ENCODE data around the gene CCDC136.

The CCDC136 gene

DNA sequence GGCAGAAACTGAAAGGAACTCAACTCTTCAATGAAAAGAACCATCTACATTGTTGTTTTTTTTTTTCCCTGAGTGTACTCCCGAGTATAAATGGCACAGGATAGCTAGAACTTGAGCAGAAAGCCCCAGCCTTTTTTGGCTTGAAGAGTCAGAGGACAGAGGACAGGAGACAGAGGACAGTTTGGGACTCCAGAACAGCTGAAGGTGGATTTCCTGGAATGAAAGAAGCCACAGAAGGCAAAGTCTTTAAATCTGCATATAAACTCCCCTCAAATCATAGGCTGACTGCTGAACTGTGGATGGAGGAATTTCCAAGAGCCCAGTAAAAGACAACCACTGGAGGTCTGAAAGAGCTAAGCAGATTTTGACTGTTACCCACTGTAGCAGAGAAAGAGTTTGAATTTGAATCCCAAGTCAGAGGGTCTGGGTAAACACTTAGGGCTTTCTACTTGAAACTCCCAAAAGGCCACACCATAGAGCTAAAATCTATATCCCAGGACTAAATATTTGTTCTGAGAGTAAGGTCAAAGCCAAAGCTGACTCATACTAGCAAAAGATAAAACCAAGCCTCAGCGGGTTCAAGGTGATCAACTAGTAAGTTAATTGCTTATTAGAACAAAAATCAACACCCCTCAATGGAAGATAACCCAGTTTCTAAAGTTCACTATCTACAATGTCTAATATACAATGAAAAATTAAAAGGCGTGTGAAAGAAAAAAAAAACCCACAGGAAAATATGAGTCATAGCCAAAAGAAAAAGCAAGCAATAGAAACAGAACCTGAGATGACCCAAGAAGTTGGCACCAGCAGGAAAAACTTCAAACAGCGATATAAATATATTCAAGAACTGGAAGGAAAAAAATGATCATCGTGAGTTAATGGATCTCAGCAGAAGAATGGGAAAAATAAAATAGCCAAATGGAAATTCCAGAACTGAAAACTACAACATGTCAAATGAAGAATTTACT is 14.3 kb upstream of the CCDC136 start:
- DNase-seq: peak; percentile 13

DNA sequence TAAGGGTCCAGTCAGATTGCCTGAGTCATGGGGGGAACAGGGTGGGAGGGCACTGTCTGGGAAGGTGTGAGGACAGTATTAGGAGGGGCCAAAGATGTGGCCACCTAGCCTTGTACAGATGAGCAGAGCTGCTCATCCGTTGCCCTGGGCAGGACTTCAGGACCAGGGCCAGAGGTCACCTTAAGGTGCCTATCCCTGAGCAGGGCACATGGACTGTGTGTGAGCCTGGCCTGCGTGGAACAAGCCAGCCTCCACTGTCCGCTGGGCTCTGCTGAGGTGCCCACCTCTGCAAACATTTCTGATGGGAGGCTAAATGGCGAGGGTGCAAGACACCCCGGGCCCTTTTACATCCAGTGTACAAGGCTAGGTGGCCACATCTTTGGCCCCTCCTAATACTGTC is 12.8 kb upstream of the CCDC136 start:
- no peak for DNase-seq

DNA sequence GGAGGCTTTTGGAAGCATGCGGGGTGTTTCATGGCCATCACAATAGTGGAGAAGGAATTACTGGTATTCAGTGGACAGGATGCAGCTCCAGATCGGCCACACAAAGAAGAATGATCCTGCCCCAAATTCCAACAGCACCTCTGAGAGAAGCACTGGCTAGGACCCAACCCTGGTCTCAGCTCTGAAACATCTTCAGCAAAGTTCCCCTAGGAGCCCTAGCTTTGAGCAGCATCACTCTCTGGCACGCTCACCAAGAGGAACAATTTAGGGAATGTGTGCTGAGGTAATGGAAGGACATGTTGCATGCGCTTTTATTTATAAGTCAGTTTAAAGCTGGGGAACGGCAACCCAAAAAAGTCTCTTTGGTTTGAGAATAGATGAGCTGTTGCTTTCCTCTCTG is 10.6 kb upstream of the CCDC136 start:
- DNase-seq: no peak

DNA sequence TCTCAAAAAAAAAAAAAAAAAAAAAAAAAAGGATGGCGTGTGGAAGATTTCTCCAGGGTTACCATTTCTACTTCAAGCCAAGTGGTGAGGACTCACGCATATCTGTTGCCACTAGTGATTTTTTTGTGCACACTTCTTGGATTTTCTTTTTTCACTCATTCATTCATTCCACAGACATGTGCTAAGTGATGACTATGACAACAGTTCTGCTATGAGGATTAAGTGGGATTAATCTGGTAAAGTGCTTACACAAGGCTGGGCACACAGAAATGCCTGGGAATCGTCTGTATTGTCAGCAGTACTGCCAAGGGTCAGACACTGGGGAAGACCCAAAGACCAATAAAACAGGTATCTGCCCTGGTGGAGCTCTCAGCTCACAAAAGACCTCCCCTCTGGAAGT is 9.9 kb upstream of the CCDC136 start:
- no peak for DNase-seq

- peak; percentile 9 for DNase-seq
These were observed 8.5 kb upstream of the CCDC136 start for GRCh38 chr7:128783143-128783861.

GRCh38 chr7:128785738-128786137 is 6.0 kb upstream of the CCDC136 start:
- peak; percentile 15 for DNase-seq

- no peak for DNase-seq
These were observed 3.0 kb upstream of the CCDC136 start for GRCh38 chr7:128788446-128789412.

DNA sequence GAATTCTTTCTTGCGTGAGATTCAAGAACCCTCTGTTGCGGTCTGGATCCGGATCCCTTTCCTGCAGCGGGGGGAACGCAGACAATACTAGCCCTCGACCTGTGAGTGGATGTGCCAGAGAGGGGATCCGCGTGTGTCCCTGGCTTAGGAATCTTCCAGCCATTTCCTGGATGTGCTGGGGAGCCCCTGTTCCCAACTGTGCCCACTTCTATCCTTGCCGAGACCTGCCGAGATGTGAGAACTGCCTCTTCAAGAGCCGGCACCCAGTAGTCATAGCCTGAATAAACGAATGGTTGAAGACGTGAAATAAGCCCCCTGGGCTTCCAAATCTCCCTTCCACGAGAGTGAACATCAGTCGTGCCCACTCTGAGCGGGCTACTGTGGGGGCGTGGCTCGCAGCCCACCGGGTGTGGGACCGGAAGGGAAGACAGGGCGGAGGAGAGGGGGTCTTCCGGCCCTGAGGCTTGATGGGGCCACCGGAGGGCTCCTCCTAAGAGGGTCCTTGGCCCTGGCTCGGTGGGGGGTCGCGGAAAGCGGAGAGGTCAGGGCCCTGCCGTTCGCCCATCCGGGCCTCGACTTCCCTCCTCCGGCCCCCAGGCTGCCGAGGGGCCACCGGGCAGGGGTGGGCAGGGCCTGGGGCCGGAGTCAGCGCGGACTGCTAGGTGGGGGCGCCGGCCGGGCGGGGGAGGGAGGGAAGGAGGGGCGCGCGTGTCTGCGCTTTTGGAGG is 1.3 kb upstream of the CCDC136 start:
- no peak for DNase-seq

- no peak for DNase-seq
These were observed 182 bp downstream of the CCDC136 start for GRCh38 chr7:128791972-128792327.

- DNase-seq: no peak
These were observed 858 bp downstream of the CCDC136 start for GRCh38 chr7:128792471-128793180.

GRCh38 chr7:128793181-128793547 is 1.4 kb downstream of the CCDC136 start:
- DNase-seq: no peak

- DNase-seq: no peak
These were observed 2.3 kb downstream of the CCDC136 start for GRCh38 chr7:128794020-128794419.

DNA sequence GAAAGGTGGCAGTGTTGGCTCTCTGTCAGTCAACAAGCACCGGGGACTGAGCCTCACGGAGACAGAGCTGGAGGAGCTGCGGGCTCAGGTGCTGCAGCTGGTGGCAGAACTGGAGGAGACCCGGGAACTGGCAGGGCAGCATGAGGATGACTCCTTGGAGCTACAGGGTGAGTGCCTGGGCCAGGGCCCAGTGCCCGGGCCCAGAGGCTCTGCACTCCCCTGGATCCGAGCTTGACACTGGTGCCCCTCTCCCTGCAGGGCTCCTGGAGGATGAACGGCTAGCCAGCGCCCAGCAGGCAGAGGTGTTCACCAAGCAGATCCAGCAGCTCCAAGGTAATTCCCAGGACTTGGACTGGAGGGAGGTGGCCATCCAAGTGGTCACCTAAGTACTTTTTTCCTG is 2.7 kb downstream of the CCDC136 start:
- no peak for DNase-seq

GRCh38 chr7:128795129-128795528 is 3.4 kb downstream of the CCDC136 start:
- no peak for DNase-seq

GRCh38 chr7:128796327-128796726 is 4.6 kb downstream of the CCDC136 start:
- peak; percentile 27 for DNase-seq

DNA sequence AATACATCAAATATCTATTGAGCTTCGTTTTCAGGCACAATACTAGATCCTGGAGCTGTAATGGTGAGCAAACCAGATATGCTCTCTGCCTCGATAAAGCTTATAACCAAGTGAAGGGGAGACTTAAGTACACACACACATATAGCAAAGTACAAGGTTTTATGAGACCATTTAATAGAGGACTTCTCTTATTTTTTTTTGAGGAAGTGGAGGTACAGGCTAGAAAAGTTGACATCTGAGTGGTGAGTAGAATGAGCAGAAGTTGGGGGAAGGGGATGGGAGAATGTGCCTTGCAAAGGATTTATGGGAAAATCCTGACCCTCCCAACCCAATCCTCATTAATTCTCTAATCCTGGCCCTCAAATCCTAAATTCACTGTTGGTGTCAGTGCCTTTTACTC is 7.7 kb downstream of the CCDC136 start:
- peak; percentile 18 for DNase-seq

GRCh38 chr7:128800567-128800966 is 8.8 kb downstream of the CCDC136 start:
- DNase-seq: no peak

- DNase-seq: no peak
These were observed 9.2 kb downstream of the CCDC136 start for GRCh38 chr7:128801003-128801402.

DNA sequence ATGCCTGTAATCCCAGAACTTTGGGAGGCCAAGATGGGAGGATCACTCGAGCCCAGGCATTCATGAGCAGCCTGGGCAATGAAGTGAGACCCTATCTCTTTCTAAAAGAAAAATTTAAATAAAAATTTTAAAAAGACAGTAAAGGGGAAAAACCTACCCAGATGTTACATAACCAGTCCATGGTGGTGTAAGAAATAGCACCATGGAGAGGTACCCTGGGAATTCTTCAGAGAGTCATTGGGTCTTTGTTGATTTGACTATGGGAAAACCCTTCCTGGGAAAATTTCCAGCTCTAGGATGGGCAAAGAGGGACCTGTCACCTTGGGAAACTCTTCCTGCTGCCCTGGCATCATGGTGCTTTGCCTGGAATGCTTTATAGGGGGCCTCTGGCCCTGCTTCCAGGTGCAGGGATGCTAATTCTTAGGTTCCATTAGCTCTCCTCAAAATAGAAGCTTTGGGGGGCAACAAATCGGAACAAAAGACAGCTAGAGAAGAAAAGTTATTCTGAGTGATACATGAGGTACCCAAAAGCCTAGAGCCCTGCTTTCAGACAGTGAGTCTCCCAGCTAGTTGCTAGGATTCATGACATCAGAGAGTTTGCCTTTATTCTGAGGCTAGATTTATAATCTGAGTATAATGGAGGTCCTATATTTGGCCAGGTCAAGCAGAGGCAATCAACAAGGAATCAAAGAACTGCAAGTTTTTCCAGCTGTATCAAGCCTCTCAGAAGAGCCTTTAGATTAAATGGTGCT is 10.1 kb downstream of the CCDC136 start:
- DNase-seq: no peak

DNA sequence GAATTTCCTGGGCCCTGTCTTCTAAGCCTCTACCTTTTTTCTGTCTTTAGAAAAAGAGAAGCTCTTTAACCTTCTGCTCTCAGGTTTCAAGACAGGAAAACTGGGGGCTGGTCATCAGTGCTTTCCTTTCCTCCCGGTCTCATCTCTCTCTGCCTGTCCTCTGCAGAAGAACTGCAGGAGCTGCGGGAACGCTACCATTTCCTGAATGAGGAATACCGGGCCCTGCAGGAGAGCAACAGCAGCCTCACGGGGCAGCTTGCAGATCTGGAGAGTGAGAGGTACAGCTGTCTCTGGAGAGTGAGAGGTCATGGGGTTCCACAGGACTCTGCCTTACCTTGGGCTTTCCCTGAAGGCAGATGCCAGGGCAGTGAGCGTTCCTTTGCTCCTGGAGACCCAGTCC is 12.7 kb downstream of the CCDC136 start:
- no peak for DNase-seq

GRCh38 chr7:128805225-128805624 is 13.5 kb downstream of the CCDC136 start:
- no peak for DNase-seq
